GM19328 (cell line): ENCODE data around the gene CLEC4D.
"Not testable (repeated sequence)": the region's sequence is repeated elsewhere in the genome, so short reads cannot be mapped to it uniquely, and the experiment has no call there.

ENCODE experiments used
- ATAC-seq: cut with Tn5 transposase; IDR thresholded peaks from one replicate; pipeline ENCODE4 v1.9.1; 2021; ENCODE audit warnings: mild to moderate bottlenecking, moderate library complexity; ENCODE audit not compliant: unreplicated experiment

The CLEC4D gene

DNA sequence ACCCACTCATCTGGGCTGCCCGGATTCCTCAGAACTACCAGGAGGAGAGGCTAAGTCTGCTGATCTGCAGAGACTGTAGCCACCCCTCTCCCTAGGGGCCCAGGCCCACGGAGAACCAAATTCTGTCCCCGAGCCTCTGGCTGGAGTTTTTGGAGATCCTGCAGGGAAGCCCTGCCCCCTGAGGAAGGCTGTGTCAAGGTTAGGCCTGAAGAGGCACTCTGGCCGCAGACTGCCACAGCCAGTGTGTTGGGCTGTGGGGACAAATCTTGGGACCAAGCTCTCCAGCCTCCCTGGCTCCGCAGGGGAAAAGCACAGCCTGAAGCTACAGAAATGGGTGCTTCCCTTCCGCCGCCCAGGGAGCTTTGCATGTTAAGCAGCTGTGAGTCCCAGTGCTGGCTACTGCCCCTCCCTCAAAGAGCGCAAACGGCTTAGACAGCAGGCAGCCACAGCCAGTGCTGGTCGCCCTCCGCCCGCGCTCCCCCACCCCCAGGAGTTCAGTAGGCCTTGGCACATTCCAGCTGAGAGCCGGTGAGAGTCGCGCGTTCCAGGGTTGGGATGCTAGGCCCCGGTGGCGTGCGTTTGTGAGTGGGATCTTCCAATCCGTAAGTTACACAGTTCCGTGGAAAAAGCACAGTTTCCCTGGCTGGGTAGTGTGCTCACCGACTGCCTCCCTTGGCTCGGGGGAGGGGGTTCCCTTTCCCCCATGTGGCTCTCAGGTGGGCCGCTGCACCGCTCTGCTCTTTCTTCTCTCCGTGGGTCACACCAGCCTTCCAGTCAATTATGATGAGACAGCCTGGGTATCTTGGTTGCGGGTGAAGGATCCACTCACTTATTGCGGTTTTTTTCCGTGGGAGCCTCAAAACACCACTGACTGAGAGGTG is 14.2 kb downstream of the CLEC4D start:
- no peak for ATAC-seq

DNA sequence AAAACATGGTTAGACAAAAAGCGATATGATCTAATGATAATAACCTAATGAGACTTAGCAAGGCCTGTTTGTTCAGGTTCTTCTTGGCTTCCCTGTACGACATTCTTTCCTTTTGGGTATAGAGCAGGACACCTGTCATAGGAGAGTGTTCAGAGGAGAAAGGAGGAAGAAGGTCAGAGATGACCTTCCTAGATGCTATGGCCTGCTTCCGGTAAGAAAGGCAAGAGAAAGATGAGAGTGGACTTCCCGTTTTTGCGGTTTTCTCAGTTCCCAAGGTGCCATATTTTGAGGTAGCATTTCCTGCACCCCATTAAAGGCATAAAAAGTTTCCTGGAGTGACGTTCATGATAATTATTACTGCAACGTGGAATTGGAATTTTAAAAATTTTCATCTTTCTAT is 18.7 kb downstream of the CLEC4D start:
- ATAC-seq = no peak

DNA sequence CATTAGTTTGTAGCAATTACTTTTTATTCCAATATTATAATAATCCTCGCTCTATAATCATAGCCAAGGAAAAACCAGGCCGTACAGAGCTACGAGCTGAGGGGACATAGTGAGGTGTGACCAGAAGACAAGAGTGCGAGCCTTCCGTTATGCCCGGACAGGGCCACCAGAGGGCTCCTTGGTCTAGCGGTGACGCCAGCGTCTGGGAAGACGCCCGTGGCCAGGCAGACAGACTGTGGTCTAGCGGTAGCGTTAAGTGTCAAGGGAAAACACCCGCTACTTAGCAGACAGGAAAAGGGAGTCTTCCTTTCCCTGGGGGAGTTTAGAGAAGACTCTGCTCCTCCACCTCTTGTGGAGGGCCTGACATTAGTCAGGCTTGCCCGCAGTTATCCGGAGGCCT is 24.5 kb downstream of the CLEC4D start:
- ATAC-seq = not testable (repeated sequence)

DNA sequence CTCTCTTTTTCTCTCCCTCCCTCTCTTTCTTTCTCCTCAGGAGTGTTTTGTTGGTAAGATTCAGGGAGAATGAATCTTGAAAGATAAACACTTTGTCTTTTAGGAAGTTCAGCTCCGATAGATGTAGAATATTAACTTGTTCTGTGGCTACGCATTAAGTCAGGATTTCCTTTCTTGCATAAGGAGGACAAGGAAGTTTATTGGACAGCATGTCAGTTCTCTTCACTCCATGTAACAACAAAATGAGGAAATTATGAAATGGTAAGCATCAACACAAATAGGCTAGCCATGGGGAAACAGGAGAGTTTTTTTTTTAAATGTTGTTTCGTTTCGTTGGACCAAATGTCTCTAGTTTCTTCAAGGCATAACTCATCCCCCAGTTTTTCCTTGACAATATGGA is 27.5 kb downstream of the CLEC4D start, which contains the start of gene CLEC4E:
Gene CLEC4E, minus strand, starts transcription at position 75 of the 400 bp plus-strand sequence. CDS start 108 bp downstream, outside the sequence.
- not testable (repeated sequence) for ATAC-seq

DNA sequence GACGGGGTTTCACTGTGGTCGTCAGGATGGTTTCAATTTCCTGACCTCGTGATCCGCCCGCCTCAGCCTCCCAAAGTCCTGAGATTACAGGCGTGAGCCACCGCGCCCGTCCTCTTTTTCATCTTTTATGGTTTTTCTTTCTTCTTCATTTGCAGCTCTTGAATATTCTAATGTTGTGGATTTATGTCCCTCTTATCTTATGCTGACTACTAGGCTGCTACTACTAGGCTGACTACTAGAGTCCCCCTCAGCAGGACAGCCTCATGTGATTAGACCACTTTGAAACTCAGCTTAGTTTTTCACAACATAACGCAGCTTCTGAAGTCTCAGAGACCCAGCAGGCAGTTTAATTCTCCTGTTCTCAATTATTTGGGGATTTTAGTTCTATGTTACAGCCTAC is 28.3 kb downstream of the CLEC4D start:
- ATAC-seq = no peak

DNA sequence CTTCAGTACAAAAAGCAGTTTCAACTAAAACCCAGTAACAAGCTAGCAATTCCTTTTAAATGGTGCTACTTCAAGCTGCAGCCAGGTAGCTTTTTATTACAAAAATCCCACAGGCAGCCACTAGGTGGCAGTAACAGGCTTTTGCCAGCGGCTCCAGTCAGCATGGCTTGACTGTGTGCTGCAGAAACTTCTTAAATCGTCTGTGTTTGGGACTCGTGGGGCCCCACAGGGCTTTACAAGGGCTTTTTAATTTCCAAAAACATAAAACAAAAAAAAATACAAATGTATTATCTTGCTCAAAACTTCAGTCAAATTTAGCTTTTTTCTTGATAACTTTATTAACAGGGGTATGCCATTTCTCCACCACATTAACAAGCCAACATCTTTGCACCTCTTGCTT is 31.0 kb downstream of the CLEC4D start:
- no peak for ATAC-seq

DNA sequence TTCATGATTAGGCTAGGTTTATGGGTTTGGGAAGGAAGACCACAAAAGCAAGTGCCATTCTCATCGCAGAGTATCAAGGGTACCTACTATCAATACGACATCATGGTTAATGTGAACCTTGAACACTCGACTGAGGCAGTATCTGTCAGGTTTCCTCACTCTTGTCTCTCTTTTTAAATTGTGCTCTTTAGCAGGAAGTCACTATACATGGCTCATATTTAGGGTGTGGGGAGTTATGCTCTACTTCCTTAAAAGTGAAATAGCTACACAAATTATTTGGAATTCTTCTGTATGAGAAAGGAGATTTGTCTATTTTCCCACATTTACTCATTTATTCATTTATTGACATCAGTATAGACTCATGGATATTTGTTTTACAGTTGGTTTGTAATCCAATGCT is 33.3 kb downstream of the CLEC4D start:
- ATAC-seq = no peak

DNA sequence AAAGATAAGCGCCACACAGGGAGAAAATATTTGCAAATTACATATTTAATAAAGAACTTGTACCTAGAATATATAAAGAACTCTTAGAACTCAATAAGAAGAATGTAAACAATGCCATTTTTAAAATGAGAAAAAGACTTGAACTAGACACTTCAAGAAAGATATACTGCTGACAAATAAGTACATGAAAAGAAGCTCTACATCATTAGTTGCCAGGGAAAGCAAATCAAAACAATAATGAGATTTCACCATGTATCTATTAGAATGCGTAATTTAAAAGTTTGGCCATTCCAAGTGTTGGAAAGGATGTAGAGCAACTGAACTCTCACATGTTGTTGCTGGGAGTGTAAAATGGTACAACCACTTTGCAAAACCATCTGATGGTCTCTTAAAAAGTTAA is 34.3 kb downstream of the CLEC4D start:
- ATAC-seq = no peak

DNA sequence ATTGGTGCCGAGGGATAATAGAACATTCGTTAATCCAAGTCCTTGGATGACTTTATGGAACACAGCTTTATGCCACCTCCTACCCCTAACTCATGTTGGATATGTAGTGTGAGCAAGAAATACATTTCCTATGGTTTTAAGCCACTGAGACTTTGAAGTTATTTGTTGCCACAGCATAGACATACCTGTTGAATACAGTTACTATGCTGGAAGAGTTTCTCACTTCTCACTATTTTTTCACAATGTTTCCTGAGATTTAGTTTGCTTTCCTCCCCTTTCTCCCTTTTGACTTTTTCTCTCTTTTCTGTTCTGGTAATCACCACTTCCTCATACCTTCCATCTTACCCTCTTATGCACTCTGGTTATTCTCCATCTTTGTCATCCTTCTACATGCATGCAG is 34.9 kb downstream of the CLEC4D start:
- ATAC-seq = no peak

DNA sequence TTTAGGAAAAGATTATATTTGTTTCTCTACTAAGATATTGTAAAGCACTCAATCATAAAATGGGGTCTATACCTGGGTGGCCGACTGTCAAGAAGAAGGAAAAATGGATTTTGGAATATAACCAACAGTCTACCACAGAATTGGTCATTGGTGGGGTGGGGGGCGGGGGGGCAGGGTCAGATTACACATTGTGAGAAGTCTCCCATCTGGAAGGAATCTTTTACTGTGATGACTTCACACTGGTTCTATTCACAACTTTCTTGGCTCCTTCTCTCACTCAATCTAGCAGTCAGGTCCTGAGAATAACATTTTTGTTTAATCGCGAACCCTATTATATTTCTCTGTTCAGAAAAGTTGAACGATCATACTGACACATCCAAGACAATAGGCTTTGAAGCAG is 36.1 kb downstream of the CLEC4D start:
- no peak for ATAC-seq

DNA sequence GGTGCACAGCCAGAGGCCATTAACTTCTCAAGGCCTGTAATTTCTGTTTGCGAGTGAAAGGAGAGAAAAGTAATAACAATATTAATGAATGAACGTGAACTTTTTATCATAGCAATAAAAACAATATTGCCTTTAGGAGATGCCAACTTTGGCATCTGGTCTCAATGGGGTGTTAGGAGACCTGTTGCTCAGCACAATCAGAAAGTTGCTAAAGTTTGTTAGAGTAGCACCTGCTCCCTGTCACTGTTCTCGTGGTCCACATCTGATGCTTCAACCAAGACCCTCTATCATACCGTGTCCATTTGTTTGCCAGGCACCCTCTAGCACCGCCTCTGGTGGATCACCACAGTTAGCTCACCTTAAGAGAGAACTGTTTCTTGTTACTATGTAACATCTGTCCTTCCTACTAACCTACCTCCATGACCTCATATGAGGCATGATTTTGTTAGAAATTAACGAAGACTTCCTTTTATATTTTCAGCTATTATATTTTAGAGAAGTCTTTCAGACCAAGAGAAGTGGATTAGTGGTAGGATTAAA is 39.9 kb downstream of the CLEC4D start:
- ATAC-seq = no peak

DNA sequence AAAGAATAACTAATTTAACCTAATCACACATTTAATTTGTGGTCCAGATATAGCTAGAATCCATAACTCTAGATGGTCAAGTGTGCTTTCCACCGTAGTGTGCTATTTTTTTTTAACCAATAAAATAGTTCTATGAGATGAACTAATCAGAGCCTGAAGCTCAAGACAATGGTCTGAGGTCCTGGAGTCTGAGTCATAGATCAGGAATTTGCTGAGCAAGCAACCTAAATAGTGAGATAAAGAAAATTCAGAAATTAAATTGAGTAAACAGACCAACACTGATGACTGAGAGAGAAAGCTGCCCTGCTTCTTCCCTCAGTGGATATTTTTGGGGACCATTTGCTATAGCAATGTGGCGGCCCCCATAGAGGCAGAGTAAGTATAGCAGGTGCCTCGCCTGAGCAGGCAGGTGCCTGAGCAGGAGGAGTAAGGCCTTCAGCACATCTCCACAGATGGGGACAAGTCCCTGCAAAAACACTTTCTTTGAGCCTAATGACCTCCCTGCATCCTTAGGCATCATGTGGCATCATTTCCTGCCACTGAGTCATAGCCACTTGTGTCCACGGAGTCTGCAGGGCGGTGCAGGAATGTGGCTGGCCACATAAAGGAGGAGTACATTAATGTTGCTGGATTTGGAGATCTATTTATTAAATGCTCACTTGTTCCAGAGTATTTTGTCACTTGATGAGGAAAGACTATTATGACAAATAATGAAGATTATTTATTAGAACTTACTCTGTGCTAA is 41.3 kb downstream of the CLEC4D start:
- ATAC-seq = no peak

DNA sequence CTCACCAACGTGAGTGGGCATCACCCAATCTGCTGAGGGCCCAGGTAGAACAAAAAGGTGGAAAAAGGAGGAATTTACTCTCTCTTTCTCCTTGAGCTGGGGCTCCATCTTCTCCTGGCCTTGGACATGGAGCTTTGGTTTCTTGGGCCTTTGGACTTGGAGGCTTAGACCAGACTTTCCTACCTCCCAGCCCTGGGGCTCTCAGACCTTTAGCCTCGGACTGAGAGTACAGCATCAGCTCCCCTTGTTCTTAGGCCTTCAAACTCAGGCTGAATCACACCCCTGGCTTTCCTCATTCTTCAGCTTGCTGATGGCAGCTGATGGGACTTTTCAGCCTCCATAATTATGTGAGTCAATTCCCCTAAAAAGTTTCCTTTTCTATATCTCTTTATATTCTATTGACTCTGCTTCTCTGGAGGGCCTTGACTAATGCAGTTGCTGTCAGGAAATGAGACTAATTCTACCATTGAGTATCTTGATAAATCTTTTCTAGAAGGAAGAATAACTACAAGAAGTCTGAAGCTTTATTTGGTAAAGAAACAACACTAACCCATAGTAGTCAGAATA is 43.3 kb downstream of the CLEC4D start:
- no peak for ATAC-seq

DNA sequence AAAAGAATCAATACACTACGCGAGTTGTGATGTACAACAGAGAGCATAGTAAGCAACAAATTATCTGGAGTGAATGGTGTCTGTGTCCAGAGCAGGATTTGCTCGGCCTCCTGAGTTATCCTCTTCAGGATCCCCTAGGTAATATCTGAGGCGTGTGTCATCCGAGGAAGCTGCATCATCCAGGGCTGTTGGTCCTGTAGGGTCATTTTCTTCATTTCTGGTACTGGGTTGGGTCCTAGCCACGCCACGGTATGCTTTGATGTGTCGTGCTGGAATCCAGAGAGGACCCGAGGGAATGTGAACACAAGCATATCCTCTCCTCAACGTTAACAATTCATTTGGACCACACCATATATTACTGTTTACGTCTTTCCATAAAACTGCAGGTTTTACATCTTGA is 46.4 kb downstream of the CLEC4D start:
- ATAC-seq = no peak

DNA sequence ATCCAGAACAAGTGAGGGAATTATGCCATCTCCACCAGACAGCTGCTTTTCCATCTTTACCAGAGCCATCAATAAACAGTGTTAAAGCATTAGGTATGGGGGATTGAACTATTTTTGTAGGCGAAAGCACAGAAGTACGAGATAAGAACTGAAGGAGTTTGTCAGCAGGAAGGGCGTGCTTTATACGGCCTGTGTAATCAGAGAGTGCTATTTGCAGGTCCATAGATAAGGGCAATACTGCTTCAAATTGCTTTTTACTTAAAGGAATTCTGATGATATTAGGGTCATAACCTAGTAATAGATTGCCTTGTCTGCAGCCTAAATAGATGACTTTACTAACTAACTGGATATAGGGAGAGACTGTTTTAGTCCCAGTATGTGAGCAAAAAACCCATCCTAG is 47.7 kb downstream of the CLEC4D start:
- no peak for ATAC-seq

DNA sequence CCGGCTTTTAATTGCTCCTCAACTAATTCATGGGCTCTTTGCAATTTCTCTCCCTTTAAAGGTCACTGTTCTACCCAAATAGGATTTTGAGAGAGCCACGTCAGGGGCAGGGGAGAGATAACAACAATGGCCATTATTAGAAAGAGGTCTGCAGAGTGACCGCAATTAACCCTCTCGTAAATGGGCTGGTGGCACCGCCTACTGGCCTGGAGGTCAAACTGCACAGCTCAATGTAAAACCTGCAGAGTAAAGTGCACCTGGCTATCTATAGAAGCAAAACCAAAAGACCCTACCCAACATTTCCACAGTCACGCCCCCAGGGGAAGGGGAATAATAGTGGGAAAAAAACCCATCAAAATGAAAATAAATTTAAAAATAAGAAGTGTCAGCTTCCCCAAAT is 49.0 kb downstream of the CLEC4D start:
- ATAC-seq = no peak

DNA sequence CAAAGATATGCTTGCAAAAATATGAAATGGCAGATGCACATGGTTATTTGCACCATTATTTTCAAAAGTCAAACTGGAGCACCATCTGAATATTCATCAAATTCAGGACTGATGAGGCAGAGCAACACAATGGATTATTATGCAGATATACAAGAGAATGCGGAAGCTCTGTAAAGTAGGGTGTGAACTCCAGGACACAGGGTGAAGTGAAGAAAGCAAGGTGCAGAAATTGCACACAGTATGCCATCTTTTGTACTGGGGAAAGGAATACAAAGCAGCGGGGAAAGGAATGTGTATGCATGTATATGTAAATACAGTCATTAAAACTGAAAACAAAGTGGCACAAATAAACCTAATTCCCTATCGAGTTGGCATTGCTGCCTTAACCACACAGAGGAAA is 50.1 kb downstream of the CLEC4D start:
- no peak for ATAC-seq

DNA sequence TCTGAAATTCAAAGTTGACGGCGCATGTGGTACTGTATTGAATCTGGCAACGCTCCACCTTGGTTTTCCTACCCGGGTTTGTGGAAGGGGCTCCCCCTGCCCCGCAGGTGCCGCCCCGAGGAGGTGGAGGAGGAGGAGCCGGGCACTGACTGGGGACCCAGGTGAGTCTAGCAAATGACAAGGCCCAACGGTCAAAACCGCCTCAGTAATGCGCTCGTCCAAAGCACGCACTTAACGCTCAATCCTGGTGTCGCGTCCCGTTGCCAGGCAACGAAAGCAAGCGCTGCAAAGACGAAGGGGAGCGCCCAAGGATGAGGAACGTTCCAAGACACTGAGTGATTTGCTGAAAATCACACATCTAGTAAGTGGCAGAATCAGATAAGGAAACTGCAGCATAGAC is 51.4 kb downstream of the CLEC4D start:
- ATAC-seq = no peak

DNA sequence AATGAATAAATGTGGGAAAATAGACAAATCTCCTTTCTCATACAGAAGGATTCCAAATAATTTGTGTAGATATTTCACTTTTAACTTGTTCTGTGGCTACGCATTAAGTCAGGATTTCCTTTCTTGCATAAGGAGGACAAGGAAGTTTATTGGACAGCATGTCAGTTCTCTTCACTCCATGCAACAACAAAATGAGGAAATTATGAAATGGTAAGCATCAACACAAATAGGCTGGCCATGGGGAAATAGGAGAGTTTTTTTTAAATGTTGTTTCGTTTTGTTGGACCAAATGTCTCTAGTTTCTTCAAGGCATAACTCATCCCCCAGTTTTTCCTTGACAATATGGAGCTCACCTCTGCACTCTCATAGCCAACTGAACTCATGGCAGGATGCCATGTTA is 52.7 kb downstream of the CLEC4D start:
- not testable (repeated sequence) for ATAC-seq

DNA sequence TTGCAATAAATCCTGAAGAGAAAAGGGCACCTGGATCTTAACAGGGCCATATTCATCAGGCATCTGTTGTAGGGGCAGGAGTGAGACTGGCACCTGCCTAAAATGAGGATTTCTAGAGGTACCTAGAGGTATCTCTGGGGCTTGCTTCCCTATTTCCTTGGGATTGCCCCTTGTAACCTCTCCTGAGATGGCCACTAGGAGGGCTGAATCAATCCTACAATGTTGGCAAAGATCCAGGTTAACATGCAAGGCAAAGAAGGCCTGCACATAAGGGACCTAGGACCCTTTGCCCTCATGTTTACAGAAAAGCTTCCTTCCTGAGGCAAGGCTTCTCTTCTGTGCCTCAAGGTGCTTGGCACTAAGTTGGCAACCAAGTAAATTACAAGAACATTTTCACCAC is 53.2 kb downstream of the CLEC4D start:
- no peak for ATAC-seq
